NCI-H1105 (cell line): ENCODE results near the gene CEMIP.

Experiments used
- DNase-seq: peaks from one replicate; lab custom pipeline; 2025; lab: John Stamatoyannopoulos, UW

CEMIP gene

GRCh38 chr15:80982839-80983238 is 203.7 kb downstream of the CEMIP start:
- DNase-seq, result no peak

- no peak for DNase-seq
Observed at GRCh38 chr15:80984856-80985255, 205.7 kb downstream of the CEMIP start.

- DNase-seq, result no peak
Observed at GRCh38 chr15:80985981-80986380, 206.8 kb downstream of the CEMIP start.

GRCh38 chr15:80986487-80986886 is 207.3 kb downstream of the CEMIP start:
- DNase-seq, result no peak

- no peak for DNase-seq
Observed at GRCh38 chr15:80988148-80988796, 209.1 kb downstream of the CEMIP start.

GRCh38 chr15:80989081-80989517 is 209.9 kb downstream of the CEMIP start:
- no peak for DNase-seq

GRCh38 chr15:80989518-80990478 is 210.6 kb downstream of the CEMIP start, which contains the start of gene MESD:
Gene MESD, minus strand, starts transcription at chr15:80989819. Its CDS starts 28 bp downstream, at chr15:80989791.
- DNase-seq, result peak; percentile 89

GRCh38 chr15:80990955-80991354 is 211.8 kb downstream of the CEMIP start:
- no peak for DNase-seq

- DNase-seq, result no peak
Observed at GRCh38 chr15:80991421-80991820, 212.3 kb downstream of the CEMIP start.

GRCh38 chr15:80992006-80992405 is 212.8 kb downstream of the CEMIP start:
- no peak for DNase-seq

GRCh38 chr15:80992441-80992840 is 213.3 kb downstream of the CEMIP start:
- no peak for DNase-seq

GRCh38 chr15:80996247-80996646 is 217.1 kb downstream of the CEMIP start:
- no peak for DNase-seq

- no peak for DNase-seq
Observed at GRCh38 chr15:80997692-80998091, 218.5 kb downstream of the CEMIP start.

GRCh38 chr15:80998251-80998650 is 219.1 kb downstream of the CEMIP start:
- DNase-seq, result no peak

- no peak for DNase-seq
Observed at GRCh38 chr15:80999623-81000036, 220.5 kb downstream of the CEMIP start.

GRCh38 chr15:81000144-81000623 is 221.0 kb downstream of the CEMIP start:
- DNase-seq, result no peak

GRCh38 chr15:81000624-81001151 is 221.5 kb downstream of the CEMIP start, which contains the start of gene TLNRD1:
Gene TLNRD1, plus strand, starts transcription at chr15:81000923. Its CDS starts 1,349 bp downstream, at chr15:81002272.
- DNase-seq, result peak; percentile 65
